Choroid plexus epithelial cell (primary cell): ENCODE measurements around the gene RIPOR2.

Experiments used
- DNase-seq: peaks from one replicate; pipeline ENCODE4 v3.0.0-alpha.2; 2010; ENCODE audit warnings: low read depth
- H3K4me3 ChIP-seq: 2 replicates; pipeline ENCODE4 v1.5.1; 2011; ENCODE audit warnings: low read depth, mild to moderate bottlenecking, control low read depth, low read length, moderate library complexity
- TF ChIP-seq, protein P1 (sequence below): conservative IDR thresholded peaks from 2 replicates; pipeline ENCODE4 v1.5.1; 2011; ENCODE audit warnings: low read depth, mild to moderate bottlenecking, control low read depth, inconsistent platforms, low read length, moderate library complexity

RIPOR2 gene

DNA sequence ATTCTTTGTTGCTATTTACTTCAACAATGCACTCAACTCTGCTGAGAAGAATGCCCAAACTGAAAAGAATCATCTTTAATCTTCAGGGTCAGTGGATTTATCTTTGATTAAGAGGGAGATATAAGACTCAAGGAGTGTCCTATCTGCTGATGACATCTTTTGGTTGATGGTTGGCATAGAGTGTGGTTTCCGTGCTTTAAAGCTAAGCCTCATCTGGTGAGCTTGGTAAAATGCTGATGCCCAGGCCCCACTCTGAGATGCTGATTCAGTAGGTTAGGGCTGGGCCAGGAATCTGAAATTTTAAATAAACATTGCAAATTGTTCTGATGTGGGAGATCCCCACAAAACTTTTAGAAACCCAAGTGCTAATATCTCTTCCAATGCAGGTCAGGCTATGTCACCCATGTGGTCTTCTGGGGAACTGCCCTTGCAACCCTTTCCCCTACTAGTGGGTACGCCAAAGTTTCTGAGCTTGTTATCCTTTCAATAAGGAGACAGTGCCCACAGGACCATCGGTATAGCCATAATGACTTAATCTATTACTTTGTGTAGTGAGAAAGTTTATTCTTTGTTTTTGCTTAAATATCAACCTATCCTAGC is 68.6 kb downstream of the RIPOR2 start:
- TF ChIP-seq, protein P1, sequence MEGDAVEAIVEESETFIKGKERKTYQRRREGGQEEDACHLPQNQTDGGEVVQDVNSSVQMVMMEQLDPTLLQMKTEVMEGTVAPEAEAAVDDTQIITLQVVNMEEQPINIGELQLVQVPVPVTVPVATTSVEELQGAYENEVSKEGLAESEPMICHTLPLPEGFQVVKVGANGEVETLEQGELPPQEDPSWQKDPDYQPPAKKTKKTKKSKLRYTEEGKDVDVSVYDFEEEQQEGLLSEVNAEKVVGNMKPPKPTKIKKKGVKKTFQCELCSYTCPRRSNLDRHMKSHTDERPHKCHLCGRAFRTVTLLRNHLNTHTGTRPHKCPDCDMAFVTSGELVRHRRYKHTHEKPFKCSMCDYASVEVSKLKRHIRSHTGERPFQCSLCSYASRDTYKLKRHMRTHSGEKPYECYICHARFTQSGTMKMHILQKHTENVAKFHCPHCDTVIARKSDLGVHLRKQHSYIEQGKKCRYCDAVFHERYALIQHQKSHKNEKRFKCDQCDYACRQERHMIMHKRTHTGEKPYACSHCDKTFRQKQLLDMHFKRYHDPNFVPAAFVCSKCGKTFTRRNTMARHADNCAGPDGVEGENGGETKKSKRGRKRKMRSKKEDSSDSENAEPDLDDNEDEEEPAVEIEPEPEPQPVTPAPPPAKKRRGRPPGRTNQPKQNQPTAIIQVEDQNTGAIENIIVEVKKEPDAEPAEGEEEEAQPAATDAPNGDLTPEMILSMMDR: no peak
- H3K4me3 ChIP-seq: no peak overlapping the region

DNA sequence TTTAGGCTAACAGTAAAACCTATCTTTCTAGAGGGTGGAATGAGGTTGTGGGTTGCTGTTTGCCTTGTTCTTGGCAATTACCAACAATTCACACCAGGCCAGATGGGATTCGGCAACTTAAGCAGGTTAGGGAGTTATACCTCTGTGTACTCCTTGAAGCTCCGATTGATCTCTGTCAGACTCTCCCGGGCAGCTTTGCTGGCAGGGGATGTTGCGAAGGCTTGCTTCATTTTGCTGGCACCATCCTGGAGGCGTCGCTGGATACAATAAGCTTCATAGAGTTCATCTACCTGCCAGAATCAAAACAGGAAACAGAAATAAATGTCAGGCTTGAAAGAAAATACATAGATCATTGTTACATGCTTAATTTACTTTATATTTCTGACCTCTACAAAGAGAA is 70.6 kb downstream of the RIPOR2 start:
- TF ChIP-seq, protein P1: no peak
- DNase-seq: no peak

More for the DNA sequence above, 68.6 kb downstream of the RIPOR2 start:
- DNase-seq: no peak

DNA sequence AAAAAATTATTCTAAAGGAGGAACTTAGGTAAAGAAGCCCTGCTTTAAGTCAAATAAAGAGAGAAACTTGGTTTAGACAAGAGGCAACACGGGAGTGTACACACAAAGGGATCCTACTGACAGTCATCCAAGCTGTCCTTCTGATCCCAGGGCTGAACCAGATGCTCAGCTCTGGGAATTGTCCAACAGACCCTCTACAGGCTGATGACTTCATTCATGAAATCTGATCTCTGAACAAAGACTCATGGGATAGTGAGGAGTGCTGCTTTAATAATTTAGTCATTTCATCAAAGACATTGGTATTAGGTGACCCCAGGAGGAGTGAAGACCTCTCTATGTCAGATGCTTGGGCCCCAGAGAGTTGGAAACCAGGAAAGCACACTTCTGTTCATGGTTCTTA is 71.4 kb downstream of the RIPOR2 start:
- TF ChIP-seq, protein P1: no peak
- no peak overlapping the region for H3K4me3 ChIP-seq
- DNase-seq: peak; percentile 49

More for the DNA sequence above, 70.6 kb downstream of the RIPOR2 start:
- H3K4me3 ChIP-seq: no peak overlapping the region

DNA sequence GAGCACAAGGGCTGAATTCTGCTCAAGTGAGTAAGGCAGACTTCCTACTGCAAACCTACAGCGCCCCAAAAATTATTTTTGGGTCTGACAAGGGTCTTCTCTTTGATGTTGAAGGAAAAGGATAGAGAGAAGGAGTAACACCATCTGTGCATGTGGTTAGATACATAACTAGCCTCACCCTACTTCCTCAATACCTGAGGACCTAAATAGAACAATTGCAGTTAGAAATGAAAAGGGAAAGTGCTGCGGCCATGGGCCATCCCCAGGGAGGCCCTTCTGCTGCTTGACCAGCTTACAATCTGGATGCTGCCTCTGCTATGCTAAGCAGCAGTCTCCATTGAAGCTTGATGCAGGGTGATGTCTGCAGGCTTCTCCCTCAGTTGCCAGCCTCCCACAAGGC is 73.8 kb downstream of the RIPOR2 start:
- TF ChIP-seq, protein P1: no peak
- no peak for DNase-seq
- H3K4me3 ChIP-seq: no peak overlapping the region

DNA sequence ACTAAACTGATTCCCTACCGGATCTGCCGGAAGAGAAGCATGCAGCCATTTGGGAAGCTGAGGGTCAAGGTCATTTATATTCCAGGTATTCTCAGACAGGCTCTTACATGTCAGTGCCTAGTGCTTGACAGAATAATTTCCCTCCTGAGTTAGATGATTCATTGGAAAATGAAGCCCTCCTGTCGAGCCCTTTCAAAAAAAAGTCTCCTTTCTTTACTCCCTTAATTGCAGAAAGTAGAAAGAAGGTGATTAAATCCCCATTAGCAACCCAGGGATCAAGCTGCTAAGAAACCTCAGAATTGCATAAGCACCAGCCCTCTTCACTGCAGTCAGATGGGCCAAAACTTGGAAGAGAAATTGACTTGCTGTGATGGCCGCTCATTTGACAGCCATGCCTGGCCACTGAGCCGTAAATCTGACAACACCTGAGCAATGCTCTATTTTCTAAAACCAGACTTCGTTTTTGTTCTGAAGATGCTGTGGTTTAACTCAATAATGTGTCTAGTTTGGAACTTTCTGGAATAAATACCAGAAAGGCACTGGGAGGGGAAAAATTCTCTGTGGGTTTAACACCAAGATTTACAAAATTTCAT is 76.1 kb downstream of the RIPOR2 start:
- no peak overlapping the region for H3K4me3 ChIP-seq
- DNase-seq: no peak
- TF ChIP-seq, protein P1: no peak

DNA sequence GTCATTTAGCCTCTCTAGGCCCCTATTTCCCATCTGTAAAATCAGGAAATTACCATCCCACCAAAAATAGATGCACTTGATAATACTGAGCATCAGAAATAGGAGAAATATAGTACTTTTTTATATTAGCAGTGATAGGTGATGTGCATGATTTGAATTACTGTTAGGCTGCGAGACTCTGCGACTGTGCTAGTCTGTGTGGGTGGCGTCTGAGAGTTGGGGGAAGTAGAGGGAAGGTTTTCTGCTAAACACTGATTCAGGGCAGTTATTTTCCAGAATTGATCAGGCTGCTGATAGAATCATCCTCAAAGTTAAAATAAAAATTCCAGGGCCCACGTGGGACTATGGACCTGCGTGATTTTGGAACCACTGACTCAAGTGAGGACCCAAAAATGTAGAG is 76.6 kb downstream of the RIPOR2 start:
- TF ChIP-seq, protein P1: no peak
- H3K4me3 ChIP-seq: no peak overlapping the region
- DNase-seq: no peak

DNA sequence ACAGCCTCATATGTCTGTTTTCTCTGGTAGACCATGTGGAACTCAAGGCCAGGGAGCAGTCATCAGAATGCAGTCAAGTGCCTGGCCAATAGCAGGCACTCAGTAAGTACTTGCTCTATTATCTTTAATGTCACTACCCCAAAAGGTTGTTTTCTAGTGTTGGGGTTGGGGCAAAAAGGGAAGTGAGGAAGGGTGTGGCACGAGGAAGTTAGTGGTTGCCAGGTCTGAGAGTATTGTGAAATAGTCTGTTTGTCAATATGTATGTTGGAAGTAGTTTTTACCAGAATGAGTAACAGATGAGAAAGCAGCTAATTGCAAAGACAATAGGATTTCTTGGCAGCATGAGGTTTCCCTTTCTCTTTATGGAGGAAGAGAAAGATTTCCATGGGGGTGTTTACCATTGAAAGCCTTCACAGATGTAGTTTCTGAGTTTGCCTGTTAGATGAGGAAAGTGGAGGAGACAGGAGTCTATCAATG is 77.5 kb downstream of the RIPOR2 start:
- DNase-seq: no peak
- TF ChIP-seq, protein P1: no peak
- no peak overlapping the region for H3K4me3 ChIP-seq
